ENCODE measurements around the gene SH3BP4.

DNA sequence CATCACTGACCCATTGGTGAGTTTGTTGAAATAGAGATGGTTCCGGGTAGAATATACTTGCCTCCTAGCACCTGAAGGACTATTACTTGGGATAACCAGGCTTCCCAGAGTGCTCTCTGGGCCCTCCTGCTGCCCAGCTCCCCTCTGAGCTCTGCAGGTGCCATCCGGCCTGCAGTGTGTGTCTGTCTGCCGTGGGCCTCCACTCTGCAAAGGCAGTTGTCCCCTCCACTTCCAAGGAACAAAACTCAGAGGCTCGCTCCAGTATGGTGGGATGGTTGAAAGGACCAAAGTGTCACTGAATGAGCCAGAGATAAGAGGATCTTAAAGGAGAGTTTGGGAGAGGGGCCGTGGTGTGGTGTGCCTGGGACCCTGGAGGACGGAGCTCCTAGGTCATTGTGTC is 57.3 kb downstream of the SH3BP4 start:
- TF ChIP-seq KDM5A (IDR thresholded peaks at IDR 0.05; ENCODE audit: borderline replicate concordance, low read length) (no peak), RAD21 (CRISPR knock-in tag; IDR thresholded peaks at IDR 0.05) (no peak), FOXJ3 (CRISPR knock-in tag; IDR thresholded peaks at IDR 0.05; ENCODE audit: borderline replicate concordance) (no peak), HCFC1 (IDR thresholded peaks at IDR 0.05; ENCODE audit: low read depth, low read length) (no peak), SMC3 (IDR thresholded peaks at IDR 0.05; ENCODE audit: low read length) (no peak), TP53 (CRISPR knock-in tag; conservative IDR thresholded peaks at IDR 0.05) (no peak), ZNF350 (CRISPR knock-in tag; IDR thresholded peaks at IDR 0.05; ENCODE audit: borderline replicate concordance, low read depth) (no peak), MTA1 (CRISPR knock-in tag; IDR thresholded peaks at IDR 0.05; ENCODE audit: borderline replicate concordance) (no peak), NPAS2 (CRISPR knock-in tag; IDR thresholded peaks at IDR 0.05; ENCODE audit: borderline replicate concordance) (no peak)
- TF ChIP-seq, protein P1, sequence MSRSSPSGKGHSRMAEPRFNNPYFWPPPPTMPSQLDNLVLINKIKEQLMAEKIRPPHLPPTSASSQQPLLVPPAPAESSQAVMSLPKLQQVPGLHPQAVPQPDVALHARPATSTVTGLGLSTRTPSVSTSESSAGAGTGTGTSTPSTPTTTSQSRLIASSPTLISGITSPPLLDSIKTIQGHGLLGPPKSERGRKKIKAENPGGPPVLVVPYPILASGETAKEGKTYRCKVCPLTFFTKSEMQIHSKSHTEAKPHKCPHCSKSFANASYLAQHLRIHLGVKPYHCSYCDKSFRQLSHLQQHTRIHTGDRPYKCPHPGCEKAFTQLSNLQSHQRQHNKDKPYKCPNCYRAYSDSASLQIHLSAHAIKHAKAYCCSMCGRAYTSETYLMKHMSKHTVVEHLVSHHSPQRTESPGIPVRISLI (CRISPR knock-in tag; IDR thresholded peaks at IDR 0.05; ENCODE audit: borderline replicate concordance) = no peak
- TF ChIP-seq, protein P2, sequence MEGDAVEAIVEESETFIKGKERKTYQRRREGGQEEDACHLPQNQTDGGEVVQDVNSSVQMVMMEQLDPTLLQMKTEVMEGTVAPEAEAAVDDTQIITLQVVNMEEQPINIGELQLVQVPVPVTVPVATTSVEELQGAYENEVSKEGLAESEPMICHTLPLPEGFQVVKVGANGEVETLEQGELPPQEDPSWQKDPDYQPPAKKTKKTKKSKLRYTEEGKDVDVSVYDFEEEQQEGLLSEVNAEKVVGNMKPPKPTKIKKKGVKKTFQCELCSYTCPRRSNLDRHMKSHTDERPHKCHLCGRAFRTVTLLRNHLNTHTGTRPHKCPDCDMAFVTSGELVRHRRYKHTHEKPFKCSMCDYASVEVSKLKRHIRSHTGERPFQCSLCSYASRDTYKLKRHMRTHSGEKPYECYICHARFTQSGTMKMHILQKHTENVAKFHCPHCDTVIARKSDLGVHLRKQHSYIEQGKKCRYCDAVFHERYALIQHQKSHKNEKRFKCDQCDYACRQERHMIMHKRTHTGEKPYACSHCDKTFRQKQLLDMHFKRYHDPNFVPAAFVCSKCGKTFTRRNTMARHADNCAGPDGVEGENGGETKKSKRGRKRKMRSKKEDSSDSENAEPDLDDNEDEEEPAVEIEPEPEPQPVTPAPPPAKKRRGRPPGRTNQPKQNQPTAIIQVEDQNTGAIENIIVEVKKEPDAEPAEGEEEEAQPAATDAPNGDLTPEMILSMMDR (CRISPR knock-in tag; IDR thresholded peaks at IDR 0.05) = no peak

Measured in HepG2 (cell line).